Nephron progenitor cell (in vitro differentiated cells): ENCODE measurements around the gene RPS25.

Experiments
- DNase-seq: peaks from one replicate; pipeline ENCODE4 v3.0.0; 2021
- H3K27ac Mint-ChIP-seq: 2 replicates; pipeline ENCODE4 v1.8.0; 2021; ENCODE audit warnings: mild to moderate bottlenecking, moderate library complexity, mixed read lengths
- H3K27me3 Mint-ChIP-seq: 2 replicates; pipeline ENCODE4 v1.8.0; 2021; ENCODE audit warnings: mild to moderate bottlenecking, low read depth, mixed read lengths; ENCODE audit not compliant: poor library complexity
- H3K36me3 Mint-ChIP-seq: 2 replicates; pipeline ENCODE4 v1.8.0; 2021; ENCODE audit warnings: low read depth, mixed read lengths
- H3K4me1 Mint-ChIP-seq: 2 replicates; pipeline ENCODE4 v1.8.0; 2021; ENCODE audit warnings: mixed read lengths
- H3K4me3 Mint-ChIP-seq: 2 replicates; pipeline ENCODE4 v1.8.0; 2021; ENCODE audit warnings: mild to moderate bottlenecking, moderate library complexity, mixed read lengths
- H3K9me3 Mint-ChIP-seq: 2 replicates; pipeline ENCODE4 v1.8.0; 2021; ENCODE audit warnings: mild to moderate bottlenecking, moderate library complexity, mixed read lengths
- CTCF ChIP-seq: fragments of 200-600 bp; sonication (generic); IDR thresholded peaks from 2 replicates; pipeline ENCODE4 v1.5.0; 2021; ENCODE audit warnings: antibody characterized with exemption

RPS25 gene

GRCh38 chr11:119051440-119052162, 33.5 kb upstream of the RPS25 start:
- peaks cover 77% of the 10 kb centered on the region for H3K36me3 Mint-ChIP-seq
- no peak for TF ChIP-seq CTCF
- H3K4me1 Mint-ChIP-seq, result peaks cover 17% of the 10 kb centered on the region
- no peaks in the 10 kb centered on the region for H3K27me3 Mint-ChIP-seq
- no peak overlapping the region for H3K4me3 Mint-ChIP-seq
- no peak for DNase-seq
- H3K27ac Mint-ChIP-seq, result no peak overlapping the region
- H3K9me3 Mint-ChIP-seq, result no peaks in the 10 kb centered on the region

- no peak overlapping the region for H3K27ac Mint-ChIP-seq
- no peaks in the 10 kb centered on the region for H3K9me3 Mint-ChIP-seq
- peaks cover 71% of the 10 kb centered on the region for H3K36me3 Mint-ChIP-seq
- DNase-seq, result no peak
- H3K4me1 Mint-ChIP-seq, result peaks cover 15% of the 10 kb centered on the region
- no peak for TF ChIP-seq CTCF
- peaks cover 3% of the 10 kb centered on the region for H3K27me3 Mint-ChIP-seq
- H3K4me3 Mint-ChIP-seq, result no peak overlapping the region
Observed at GRCh38 chr11:119049081-119049480, 30.9 kb upstream of the RPS25 start.

- TF ChIP-seq CTCF, result no peak
- H3K4me3 Mint-ChIP-seq, result no peak overlapping the region
Observed at GRCh38 chr11:119048644-119049043, 30.5 kb upstream of the RPS25 start.

GRCh38 chr11:119047205-119047604, 29.1 kb upstream of the RPS25 start:
- Mint-ChIP-seq H3K27ac (no peak overlapping the region), H3K36me3 (peaks cover 52% of the 10 kb centered on the region), H3K27me3 (peaks cover 3% of the 10 kb centered on the region), H3K4me1 (peaks cover 15% of the 10 kb centered on the region), H3K9me3 (no peaks in the 10 kb centered on the region), H3K4me3 (no peak overlapping the region)
- TF ChIP-seq CTCF, result no peak
- DNase-seq, result no peak

More at GRCh38 chr11:119048644-119049043, 30.5 kb upstream of the RPS25 start:
- Mint-ChIP-seq H3K27ac (no peak overlapping the region), H3K36me3 (peaks cover 67% of the 10 kb centered on the region), H3K27me3 (peaks cover 3% of the 10 kb centered on the region), H3K9me3 (no peaks in the 10 kb centered on the region), H3K4me1 (peaks cover 15% of the 10 kb centered on the region)
- no peak for DNase-seq

GRCh38 chr11:119046489-119046888, 28.3 kb upstream of the RPS25 start:
- Mint-ChIP-seq H3K4me3 (no peak overlapping the region), H3K4me1 (peaks cover 19% of the 10 kb centered on the region), H3K27me3 (peaks cover 3% of the 10 kb centered on the region), H3K27ac (peak overlapping the region; percentile 83), H3K9me3 (no peaks in the 10 kb centered on the region), H3K36me3 (peaks cover 49% of the 10 kb centered on the region)
- TF ChIP-seq CTCF, result no peak
- no peak for DNase-seq

- H3K9me3 Mint-ChIP-seq, result no peaks in the 10 kb centered on the region
- no peak for DNase-seq
- peak overlapping the region; percentile 14 for H3K27ac Mint-ChIP-seq
- peaks cover 39% of the 10 kb centered on the region for H3K36me3 Mint-ChIP-seq
- H3K27me3 Mint-ChIP-seq, result peaks cover 3% of the 10 kb centered on the region
- TF ChIP-seq CTCF, result peak; percentile 29
- H3K4me1 Mint-ChIP-seq, result peaks cover 24% of the 10 kb centered on the region
- H3K4me3 Mint-ChIP-seq, result no peak overlapping the region
Observed at GRCh38 chr11:119044708-119045107, 26.6 kb upstream of the RPS25 start.
